Ovary (tissue), 9 donors: ENCODE measurements around the gene RFK. TPM values are rescaled to one million over a fixed set of nuclear protein-coding genes. Genes with fewer than 3 reads are reported as not detected.

Experiments
- DNase-seq, 5 donors: peaks; one replicate each; pipeline ENCODE4 v3.0.0-alpha.2; 2019 to 2020
- H3K27ac ChIP-seq, 2 donors: fragments of 200-600 bp; one replicate each; pipeline versions ENCODE4 v1.5.1 to v1.8.0; 2019 to 2022
- H3K27me3 ChIP-seq: fragments of 200-600 bp; one replicate; pipeline ENCODE4 v1.8.0; 2022
- H3K36me3 ChIP-seq: fragments of 200-600 bp; sonication (generic); one replicate; pipeline ENCODE4 v1.5.1; 2019
- H3K4me1 ChIP-seq: one replicate; pipeline ENCODE4 v1.8.1; 2013; ENCODE audit warnings: mild to moderate bottlenecking, moderate library complexity; ENCODE audit not compliant: insufficient read depth
- H3K4me3 ChIP-seq: fragments of 200-600 bp; sonication (generic); one replicate; pipeline ENCODE4 v1.5.1; 2017
- H3K9me3 ChIP-seq, 2 donors: fragments of 200-600 bp in 1 of 2; sonication (generic) in 1 of 2; one replicate each; pipeline versions ENCODE4 v1.5.1 to v1.8.1; 2013 to 2019; ENCODE audit warnings: mild to moderate bottlenecking in 1 of 2, moderate library complexity in 1 of 2
- CTCF ChIP-seq, 3 donors: fragments of 450-650 bp in 2 of 3; fragments of 200-600 bp in 1 of 3; IDR thresholded peaks; one replicate each; pipeline versions ENCODE4 v1.5.1 to v1.8.0; 2016 to 2022; ENCODE audit warnings: antibody characterized with exemption in 3 of 3, mild to moderate bottlenecking in 1 of 3
- EP300 ChIP-seq: sonication (generic); formaldehyde crosslinking; IDR thresholded peaks from one replicate; pipeline ENCODE4 v1.6.1; 2017; ENCODE audit warnings: antibody characterized with exemption
- POLR2A ChIP-seq: fragments of 450-650 bp; IDR thresholded peaks from one replicate; pipeline ENCODE4 v1.6.1; 2017; ENCODE audit warnings: antibody characterized with exemption, mild to moderate bottlenecking, moderate library complexity
- WGBS, 3 donors: extraction: QIAGEN DNeasy Blood & Tissue Kit in 1 of 3; methylation state at CpG; one replicate each; pipeline versions ENCODE4 v1.1.5 to v1.1.7; 2013 to 2017; 5-methylcytosine and 5-hydroxymethylcytosine counted together
- intact Hi-C, 4 donors: fragments of 100-400 bp; cut with DNase I; formaldehyde crosslinking; loops; one replicate each; pipeline versions ENCODE4 v1.11.0 to v1.15.1; 2022 to 2023
- polyA plus RNA-seq, 2 donors: library from polyadenylated mRNA; stranded (reverse); fragments of 200-250 nt in 1 of 2; fragments of 350-450 nt in 1 of 2; fragmentation: Illumina TruSeq in 1 of 2; extraction: RNeasy Lipid Tissue Mini Kit (QIAGEN cat#74804) in 1 of 2; gene quantifications; one replicate each; pipeline ENCODE4 v1.2.3, GENCODE V29; 2013 to 2014
- total RNA-seq, 7 donors: library from RNA; depleted of rRNA in 2 of 7; stranded (reverse); fragments of >200 nt in 2 of 7; fragmentation: NEBNext Ultra II Directional in 3 of 7; extraction: Animal tissue kit (Norgen Biotek cat#: 25700) in 3 of 7; gene quantifications; one replicate each; pipeline versions ENCODE4 v1.1.0 to v1.2.4, GENCODE V29; 2016 to 2023
- donor health status: DM: no; HTN: no; CAD: no; lungs with moderate emphysema.
- donor health status: DM: no; HTN: no; CAD: no.
- donor health status: Bipolar disorder and iron deficiency.
- donor health status: DM: yes; HTN: yes; CAD: no.
- donor health status: DM: no; HTN: no; CAD: no.
- donor health status: DM: yes; HTN: yes; CAD: no.

Gene RFK
- total and polyA plus RNA-seq, 9 donors, result 9.9 to 30.1 (median 18.5) TPM

GRCh38 chr9:76396144-76396543, 1.9 kb upstream of the RFK start:
- Histone ChIP-seq H3K27me3 (no peaks in the 10 kb centered on the region), H3K4me3 (no peak overlapping the region), H3K27ac (no peak overlapping the region), H3K4me1 (peaks cover 4% of the 10 kb centered on the region), H3K9me3 (no peaks in the 10 kb centered on the region), H3K36me3 (no peaks in the 10 kb centered on the region)
- DNase-seq, result no peak
- TF ChIP-seq EP300 (no peak), POLR2A (no peak), CTCF (IDR thresholded peaks at IDR 0.05) (no peak)
- intact Hi-C loops, result no loop called here
- 86 to 90% (median 90%) methylated on average over 6 of the region's 6 CpGs for WGBS, 3 donors

- peak overlapping the region in 1 of 2 donors; percentile 99 for H3K27ac ChIP-seq
Observed at GRCh38 chr9:76395381-76395780, 1.2 kb upstream of the RFK start.

GRCh38 chr9:76394960-76395252, 680 bp upstream of the RFK start:
- intact Hi-C loops, result no loop called here
- Histone ChIP-seq H3K36me3 (no peaks in the 10 kb centered on the region), H3K9me3 (no peaks in the 10 kb centered on the region), H3K4me3 (peak overlapping the region; percentile 95), H3K27me3 (no peaks in the 10 kb centered on the region), H3K4me1 (peaks cover 4% of the 10 kb centered on the region), H3K27ac (peak overlapping the region; percentile 24 to 99)
- 0 to 1% (median 1%) methylated on average over 11 of the region's 11 CpGs for WGBS, 3 donors
- peak in 1 of 5 donors; percentile 59 for DNase-seq
- TF ChIP-seq EP300 (no peak), CTCF (IDR thresholded peaks at IDR 0.05) (no peak), POLR2A (no peak)

More at GRCh38 chr9:76395381-76395780, 1.2 kb upstream of the RFK start:
- no peaks in the 10 kb centered on the region for H3K27me3 ChIP-seq
- no peak for DNase-seq
- intact Hi-C loops, result no loop called here
- no peak for TF ChIP-seq POLR2A
- no peak for TF ChIP-seq CTCF (IDR thresholded peaks at IDR 0.05)
- no peak for TF ChIP-seq EP300
- H3K4me3 ChIP-seq, result peak overlapping the region; percentile 95
- 69 to 83% (median 80%) methylated on average over 10 of the region's 10 CpGs for WGBS, 3 donors
- H3K36me3 ChIP-seq, result no peaks in the 10 kb centered on the region
- peaks cover 4% of the 10 kb centered on the region for H3K4me1 ChIP-seq
- no peaks in the 10 kb centered on the region for H3K9me3 ChIP-seq

GRCh38 chr9:76390656-76391055, 3.6 kb downstream of the RFK start:
- DNase-seq, result no peak
- H3K9me3 ChIP-seq, result no peaks in the 10 kb centered on the region
- H3K27me3 ChIP-seq, result no peaks in the 10 kb centered on the region
- TF ChIP-seq POLR2A (no peak), EP300 (no peak), CTCF (IDR thresholded peaks at IDR 0.05) (no peak)
- no peaks in the 10 kb centered on the region for H3K36me3 ChIP-seq
- 46 to 57% (median 51%) methylated on average over 1 of the region's 1 CpG for WGBS, 3 donors
- no peak overlapping the region for H3K27ac ChIP-seq
- intact Hi-C loops, result no loop called here
- H3K4me1 ChIP-seq, result peaks cover 4% of the 10 kb centered on the region
- no peak overlapping the region for H3K4me3 ChIP-seq

- H3K4me1 ChIP-seq, result peaks cover 2% of the 10 kb centered on the region
- H3K4me3 ChIP-seq, result no peak overlapping the region
- H3K27ac ChIP-seq, result no peak overlapping the region
- intact Hi-C loops, result no loop called here
- no peaks in the 10 kb centered on the region for H3K27me3 ChIP-seq
- no peaks in the 10 kb centered on the region for H3K36me3 ChIP-seq
- WGBS, 3 donors, result 88 to 92% (median 88%) methylated on average over 2 of the region's 2 CpGs
- no peaks in the 10 kb centered on the region for H3K9me3 ChIP-seq
- TF ChIP-seq POLR2A (no peak), CTCF (IDR thresholded peaks at IDR 0.05) (no peak), EP300 (no peak)
- no peak for DNase-seq
Observed at GRCh38 chr9:76379494-76379893, 14.7 kb downstream of the RFK start.
